OCI-LY3 (cell line): Measurements from ENCODE around the gene ASIC4.

ENCODE experiments used
- H2AFZ ChIP-seq: fragments of 200-600, 300-600 bp; shearing (Covaris generic); 2 replicates; pipeline ENCODE4 v1.6.0; 2014; ENCODE audit warnings: antibody characterized with exemption, low read depth, low read length
- H3K27ac ChIP-seq: fragments of 200-600, 300-600 bp; sonication (generic); 2 replicates; pipeline ENCODE4 v1.5.1; 2014; ENCODE audit warnings: mild to moderate bottlenecking, low read length, moderate library complexity, mixed read lengths
- H3K27me3 ChIP-seq: fragments of 200-600, 300-600 bp; sonication (generic); 2 replicates; pipeline ENCODE4 v1.6.1; 2014; ENCODE audit warnings: low read depth, low read length, mixed read lengths
- H3K36me3 ChIP-seq: fragments of 200-600, 300-600 bp; sonication (generic); replicated peaks from 2 replicates; pipeline ENCODE3; 2014; ENCODE audit warnings: low read depth, low read length, mixed read lengths
- H3K4me1 ChIP-seq: fragments of 300-600, 200-600 bp; sonication (generic); 2 replicates; pipeline ENCODE4 v1.6.1; 2014; ENCODE audit warnings: low read length, mixed read lengths
- H3K4me2 ChIP-seq: fragments of 200-600, 300-600 bp; sonication (generic); 2 replicates; pipeline ENCODE4 v1.6.1; 2014; ENCODE audit warnings: low read length, mixed read lengths
- H3K4me3 ChIP-seq: fragments of 300-600, 200-600 bp; sonication (generic); 2 replicates; pipeline ENCODE4 v1.5.1; 2014; ENCODE audit warnings: antibody characterized with exemption, mild to moderate bottlenecking, low read length, moderate library complexity
- H3K79me2 ChIP-seq: fragments of 300-600, 200-600 bp; shearing (Covaris generic); 2 replicates; pipeline ENCODE4 v1.6.1; 2014; ENCODE audit warnings: mild to moderate bottlenecking, low read length, mixed read lengths
- H3K9ac ChIP-seq: fragments of 300-600, 200-600 bp; shearing (Covaris generic); 2 replicates; pipeline ENCODE4 v1.6.0; 2014; ENCODE audit warnings: mild to moderate bottlenecking, low read length, moderate library complexity
- H3K9me3 ChIP-seq: fragments of 200-600, 300-600 bp; shearing (Covaris generic); 2 replicates; pipeline ENCODE4 v1.6.1; 2014; ENCODE audit warnings: low read length, mixed read lengths; ENCODE audit not compliant: insufficient read depth
- H4K20me1 ChIP-seq: fragments of 200-600, 300-600 bp; sonication (generic); 2 replicates; pipeline ENCODE4 v1.6.1; 2016; ENCODE audit warnings: low read length, mixed read lengths; ENCODE audit not compliant: insufficient read depth
- CTCF ChIP-seq: fragments of 200-600, 300-600 bp; sonication (generic); IDR thresholded peaks from 2 replicates; pipeline ENCODE4 v1.5.1; 2014; ENCODE audit warnings: antibody characterized with exemption, low read length, low read depth
- EZH2phosphoT487 ChIP-seq: fragments of 200-600 bp; shearing (Covaris generic); IDR thresholded peaks from 2 replicates; pipeline ENCODE4 v1.6.1; 2018; ENCODE audit warnings: antibody characterized with exemption, mixed run types, low read depth

The ASIC4 gene

GRCh38 chr2:219556413-219556812 is 42.1 kb downstream of the ASIC4 start:
- no peak overlapping the region for H3K9ac ChIP-seq
- H3K4me3 ChIP-seq = no peak overlapping the region
- H3K36me3 ChIP-seq = no peaks in the 10 kb centered on the region
- H3K27ac ChIP-seq = no peak overlapping the region
- no peaks in the 10 kb centered on the region for H3K79me2 ChIP-seq
- H3K9me3 ChIP-seq = no peaks in the 10 kb centered on the region
- no peak for TF ChIP-seq EZH2phosphoT487
- TF ChIP-seq CTCF = no peak
- H3K4me1 ChIP-seq = no peaks in the 10 kb centered on the region
- H2AFZ ChIP-seq = no peak overlapping the region
- H3K4me2 ChIP-seq = no peak overlapping the region
- no peaks in the 10 kb centered on the region for H3K27me3 ChIP-seq
- no peaks in the 10 kb centered on the region for H4K20me1 ChIP-seq

- no peak overlapping the region for H3K4me2 ChIP-seq
- H2AFZ ChIP-seq = no peak overlapping the region
- H3K4me1 ChIP-seq = no peaks in the 10 kb centered on the region
- TF ChIP-seq CTCF = no peak
- no peak for TF ChIP-seq EZH2phosphoT487
- H4K20me1 ChIP-seq = no peaks in the 10 kb centered on the region
- no peaks in the 10 kb centered on the region for H3K27me3 ChIP-seq
- no peaks in the 10 kb centered on the region for H3K36me3 ChIP-seq
- no peak overlapping the region for H3K9ac ChIP-seq
- no peak overlapping the region for H3K4me3 ChIP-seq
- H3K9me3 ChIP-seq = no peaks in the 10 kb centered on the region
- H3K79me2 ChIP-seq = no peaks in the 10 kb centered on the region
- H3K27ac ChIP-seq = no peak overlapping the region
These were observed 43.0 kb downstream of the ASIC4 start for GRCh38 chr2:219557320-219557719.

- no peak overlapping the region for H3K4me3 ChIP-seq
- H3K27ac ChIP-seq = no peak overlapping the region
- no peak overlapping the region for H3K4me2 ChIP-seq
- H3K27me3 ChIP-seq = no peaks in the 10 kb centered on the region
- no peak overlapping the region for H2AFZ ChIP-seq
- H3K79me2 ChIP-seq = no peaks in the 10 kb centered on the region
- H3K9me3 ChIP-seq = no peaks in the 10 kb centered on the region
- H3K36me3 ChIP-seq = no peaks in the 10 kb centered on the region
- H3K9ac ChIP-seq = no peak overlapping the region
- H3K4me1 ChIP-seq = no peaks in the 10 kb centered on the region
- TF ChIP-seq CTCF (no peak), EZH2phosphoT487 (no peak)
- H4K20me1 ChIP-seq = no peaks in the 10 kb centered on the region
These were observed 43.8 kb downstream of the ASIC4 start for GRCh38 chr2:219557791-219558785.

- Histone ChIP-seq H3K9ac (no peak overlapping the region), H3K79me2 (no peaks in the 10 kb centered on the region), H3K4me3 (no peak overlapping the region), H3K36me3 (no peaks in the 10 kb centered on the region), H4K20me1 (no peaks in the 10 kb centered on the region), H3K27me3 (no peaks in the 10 kb centered on the region), H2AFZ (no peak overlapping the region), H3K9me3 (no peaks in the 10 kb centered on the region), H3K27ac (no peak overlapping the region), H3K4me1 (no peaks in the 10 kb centered on the region), H3K4me2 (no peak overlapping the region)
- no peak for TF ChIP-seq EZH2phosphoT487
- TF ChIP-seq CTCF = no peak
These were observed 45.1 kb downstream of the ASIC4 start for GRCh38 chr2:219559156-219559915.
